Astrocyte (in vitro differentiated cells and primary cell): ENCODE data around the gene C1R. TPM values are rescaled to one million over a fixed set of nuclear protein-coding genes. Genes with fewer than 3 reads are reported as not detected.

Source experiments
- DNase-seq: peaks from one replicate; pipeline ENCODE4 v3.0.0-alpha.2; 2010; ENCODE audit warnings: low read depth
- FAIRE-seq: peaks from 2 replicates; lab custom pipeline; 2011; peaks lifted over from hg19 to GRCh38; lab: Jason Lieb, UNC
- H2AFZ ChIP-seq: 2 replicates; pipeline ENCODE4 v1.6.0; 2012; ENCODE audit warnings: low read depth, low read length, inconsistent platforms
- H3K27ac ChIP-seq: 2 replicates; pipeline ENCODE4 v1.5.1; 2011; ENCODE audit warnings: low read depth, low read length, inconsistent platforms
- H3K27me3 ChIP-seq: 2 replicates; pipeline ENCODE4 v1.6.0; 2011; ENCODE audit warnings: low read length, inconsistent platforms; ENCODE audit not compliant: insufficient read depth
- H3K36me3 ChIP-seq: 2 replicates; pipeline ENCODE4 v1.5.1; 2011; ENCODE audit warnings: low read length, inconsistent platforms; ENCODE audit not compliant: insufficient read depth
- H3K4me1 ChIP-seq: 2 replicates; pipeline ENCODE4 v1.5.1; 2011; ENCODE audit warnings: low read length, inconsistent platforms; ENCODE audit not compliant: insufficient read depth
- H3K4me2 ChIP-seq: 2 replicates; pipeline ENCODE4 v1.6.0; 2012; ENCODE audit warnings: low read length, inconsistent platforms
- H3K4me3 ChIP-seq: 2 replicates; pipeline ENCODE4 v1.5.1; 2011; ENCODE audit warnings: low read depth, mild to moderate bottlenecking, low read length, inconsistent platforms; ENCODE audit not compliant: insufficient read depth
- H3K79me2 ChIP-seq: 2 replicates; pipeline ENCODE4 v1.6.0; 2012; ENCODE audit warnings: mild to moderate bottlenecking, low read length, inconsistent platforms; ENCODE audit not compliant: insufficient read depth
- H3K9ac ChIP-seq: 2 replicates; pipeline ENCODE4 v1.6.0; 2012; ENCODE audit warnings: mild to moderate bottlenecking, low read length, inconsistent platforms
- H3K9me3 ChIP-seq: 2 replicates; pipeline ENCODE4 v1.5.1; 2012; ENCODE audit warnings: low read depth, mild to moderate bottlenecking, low read length, inconsistent platforms; ENCODE audit not compliant: insufficient read depth
- H4K20me1 ChIP-seq: 2 replicates; pipeline ENCODE4 v1.6.0; 2012; ENCODE audit warnings: low read length, inconsistent platforms; ENCODE audit not compliant: insufficient read depth
- H3K27ac Mint-ChIP-seq: one replicate; pipeline ENCODE4 v1.8.0; 2021; ENCODE audit warnings: mild to moderate bottlenecking, mixed read lengths; ENCODE audit not compliant: unreplicated experiment
- H3K27me3 Mint-ChIP-seq: one replicate; pipeline ENCODE4 v1.8.0; 2021; ENCODE audit warnings: low read depth, mixed read lengths; ENCODE audit not compliant: unreplicated experiment
- H3K36me3 Mint-ChIP-seq: one replicate; pipeline ENCODE4 v1.8.0; 2021; ENCODE audit warnings: low read depth, mixed read lengths; ENCODE audit not compliant: unreplicated experiment
- H3K4me1 Mint-ChIP-seq: one replicate; pipeline ENCODE4 v1.8.0; 2021; ENCODE audit warnings: low read depth, mixed read lengths; ENCODE audit not compliant: unreplicated experiment
- H3K4me3 Mint-ChIP-seq: one replicate; pipeline ENCODE4 v1.8.0; 2021; ENCODE audit warnings: mild to moderate bottlenecking, moderate library complexity, mixed read lengths; ENCODE audit not compliant: unreplicated experiment
- H3K9me3 Mint-ChIP-seq: one replicate; pipeline ENCODE4 v1.8.0; 2021; ENCODE audit warnings: mild to moderate bottlenecking, mixed read lengths; ENCODE audit not compliant: unreplicated experiment
- CTCF ChIP-seq: IDR thresholded peaks from 2 replicates; pipeline ENCODE4 v1.5.1; 2011; ENCODE audit warnings: low read depth, mild to moderate bottlenecking, inconsistent platforms, low read length, moderate library complexity; ENCODE audit not compliant: insufficient read depth
- EZH2 ChIP-seq: IDR thresholded peaks from 2 replicates; pipeline ENCODE4 v1.6.1; 2012; ENCODE audit warnings: mild to moderate bottlenecking, low read length, inconsistent platforms; ENCODE audit not compliant: insufficient read depth
- total RNA-seq: library from RNA; stranded (reverse); gene quantifications from 2 replicates; pipeline ENCODE4 v1.2.1, GENCODE V29; 2021

C1R gene
- total RNA-seq, 1 donor from 2014 or later = 0.86 TPM

GRCh38 chr12:7061596-7061995 is 30.6 kb downstream of the C1R start:
- peaks cover under 1% of the 10 kb centered on the region for H3K9me3 Mint-ChIP-seq

GRCh38 chr12:7061138-7061537 is 31.1 kb downstream of the C1R start:
- FAIRE-seq (no peak), DNase-seq (no peak)
- H3K36me3 Mint-ChIP-seq = no peaks in the 10 kb centered on the region
- Histone ChIP-seq H3K9ac (no peak overlapping the region), H3K27me3 (peaks cover 19% of the 10 kb centered on the region), H4K20me1 (no peaks in the 10 kb centered on the region), H3K36me3 (no peaks in the 10 kb centered on the region), H2AFZ (no peak overlapping the region), H3K4me2 (no peak overlapping the region), H3K9me3 (no peaks in the 10 kb centered on the region), H3K27ac (no peak overlapping the region), H3K4me3 (no peak overlapping the region), H3K4me1 (peaks cover 5% of the 10 kb centered on the region), H3K79me2 (no peaks in the 10 kb centered on the region)
- H3K27ac Mint-ChIP-seq = peak overlapping the region; percentile 30
- H3K27me3 Mint-ChIP-seq = peaks cover 32% of the 10 kb centered on the region
- no peak for TF ChIP-seq CTCF
- no peak for TF ChIP-seq EZH2
- H3K4me1 Mint-ChIP-seq = peaks cover 8% of the 10 kb centered on the region
- H3K4me3 Mint-ChIP-seq = no peak overlapping the region
- H3K9me3 Mint-ChIP-seq = no peaks in the 10 kb centered on the region

More at GRCh38 chr12:7061596-7061995, 30.6 kb downstream of the C1R start:
- no peaks in the 10 kb centered on the region for H3K79me2 ChIP-seq
- H3K27me3 ChIP-seq = peaks cover 20% of the 10 kb centered on the region
- H3K27ac ChIP-seq = no peak overlapping the region
- no peaks in the 10 kb centered on the region for H3K36me3 Mint-ChIP-seq
- no peak overlapping the region for H2AFZ ChIP-seq
- DNase-seq (no peak), FAIRE-seq (no peak)
- H3K36me3 ChIP-seq = no peaks in the 10 kb centered on the region
- H3K4me1 ChIP-seq = peaks cover 5% of the 10 kb centered on the region
- H4K20me1 ChIP-seq = no peaks in the 10 kb centered on the region
- no peaks in the 10 kb centered on the region for H3K9me3 ChIP-seq
- no peak overlapping the region for H3K4me3 ChIP-seq
- no peak overlapping the region for H3K9ac ChIP-seq
- H3K27ac Mint-ChIP-seq = no peak overlapping the region
- H3K4me2 ChIP-seq = no peak overlapping the region
- H3K4me3 Mint-ChIP-seq = no peak overlapping the region
- peaks cover 33% of the 10 kb centered on the region for H3K27me3 Mint-ChIP-seq
- H3K4me1 Mint-ChIP-seq = peaks cover 8% of the 10 kb centered on the region
- TF ChIP-seq CTCF (no peak), EZH2 (no peak)

- Histone ChIP-seq H3K9ac (peak within 1 kb of the TSS; percentile 46), H3K4me3 (no peak within 1 kb of the TSS), H3K27ac (no peak within 1 kb of the TSS), H3K27me3 (peaks cover 17% of the 10 kb centered on the region), H3K4me1 (peaks cover 5% of the 10 kb centered on the region), H3K79me2 (no peaks in the 10 kb centered on the region), H3K4me2 (peak within 1 kb of the TSS; percentile 59), H3K9me3 (no peaks in the 10 kb centered on the region), H4K20me1 (no peaks in the 10 kb centered on the region), H2AFZ (no peak within 1 kb of the TSS), H3K36me3 (no peaks in the 10 kb centered on the region)
- peaks cover 34% of the 10 kb centered on the region for H3K27me3 Mint-ChIP-seq
- no peaks in the 10 kb centered on the region for H3K36me3 Mint-ChIP-seq
- H3K27ac Mint-ChIP-seq = peak within 1 kb of the TSS; percentile 86
- DNase-seq (peak; percentile 92), FAIRE-seq (no peak)
- peak; percentile 48 for TF ChIP-seq CTCF
- TF ChIP-seq EZH2 = no peak
- H3K9me3 Mint-ChIP-seq = no peaks in the 10 kb centered on the region
- H3K4me1 Mint-ChIP-seq = peaks cover 8% of the 10 kb centered on the region
- peak within 1 kb of the TSS; percentile 69 for H3K4me3 Mint-ChIP-seq
Measured at GRCh38 chr12:7060353-7060954, 31.8 kb downstream of the C1R start, which contains the start of gene C1S. C1S (plus strand) TSS chr12:7060718; CDS start chr12:7061913, 1,195 bp downstream.
